Measurements from ENCODE around the gene RND3. TPM values are rescaled to one million over a fixed set of nuclear protein-coding genes. Genes with fewer than 3 reads are reported as not detected.

RND3 gene
- total RNA-seq, 4 donors from 2014 or later, result 7.6 to 16.4 (median 11.4) TPM

DNA sequence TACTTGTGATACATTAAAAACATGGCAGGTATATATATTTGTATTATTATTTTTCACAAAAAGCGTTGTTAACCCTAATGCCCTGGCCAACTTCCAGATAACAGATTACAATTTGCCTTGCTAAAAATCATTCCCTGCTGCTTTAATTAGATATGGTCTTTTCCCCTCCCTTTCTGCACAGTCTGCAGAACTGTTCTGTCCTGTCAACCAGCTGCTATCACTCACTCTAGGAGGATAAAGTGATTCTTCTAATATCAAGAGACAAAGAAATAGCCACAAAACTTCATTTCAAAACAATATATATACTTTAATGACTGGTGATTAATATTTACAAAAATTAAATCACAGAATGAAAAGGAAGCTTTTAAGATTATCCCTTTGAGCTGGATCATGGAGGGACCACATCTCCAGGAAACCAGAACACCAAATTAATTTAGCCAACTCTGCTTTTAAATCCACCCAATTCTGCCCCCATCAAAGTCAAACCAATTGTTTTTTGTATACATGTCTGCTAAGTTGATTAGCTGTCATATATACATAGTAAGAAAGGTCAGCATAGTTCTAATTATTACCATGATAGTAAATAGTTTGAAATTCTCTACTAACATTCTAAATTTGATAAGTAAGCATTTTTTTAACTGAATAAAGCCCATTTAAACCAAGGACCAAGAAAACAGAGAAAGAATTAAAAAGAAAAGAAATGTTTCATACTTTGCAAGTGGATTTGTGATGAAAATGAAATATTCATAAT lies 55.7 kb downstream of the RND3 start:
- TF ChIP-seq POLR2A (IDR thresholded peaks at IDR 0.05), result no peak
- TF ChIP-seq, protein P1, sequence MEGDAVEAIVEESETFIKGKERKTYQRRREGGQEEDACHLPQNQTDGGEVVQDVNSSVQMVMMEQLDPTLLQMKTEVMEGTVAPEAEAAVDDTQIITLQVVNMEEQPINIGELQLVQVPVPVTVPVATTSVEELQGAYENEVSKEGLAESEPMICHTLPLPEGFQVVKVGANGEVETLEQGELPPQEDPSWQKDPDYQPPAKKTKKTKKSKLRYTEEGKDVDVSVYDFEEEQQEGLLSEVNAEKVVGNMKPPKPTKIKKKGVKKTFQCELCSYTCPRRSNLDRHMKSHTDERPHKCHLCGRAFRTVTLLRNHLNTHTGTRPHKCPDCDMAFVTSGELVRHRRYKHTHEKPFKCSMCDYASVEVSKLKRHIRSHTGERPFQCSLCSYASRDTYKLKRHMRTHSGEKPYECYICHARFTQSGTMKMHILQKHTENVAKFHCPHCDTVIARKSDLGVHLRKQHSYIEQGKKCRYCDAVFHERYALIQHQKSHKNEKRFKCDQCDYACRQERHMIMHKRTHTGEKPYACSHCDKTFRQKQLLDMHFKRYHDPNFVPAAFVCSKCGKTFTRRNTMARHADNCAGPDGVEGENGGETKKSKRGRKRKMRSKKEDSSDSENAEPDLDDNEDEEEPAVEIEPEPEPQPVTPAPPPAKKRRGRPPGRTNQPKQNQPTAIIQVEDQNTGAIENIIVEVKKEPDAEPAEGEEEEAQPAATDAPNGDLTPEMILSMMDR (IDR thresholded peaks at IDR 0.05), result no peak
- H3K36me3 ChIP-seq, result no peaks in the 10 kb centered on the region
- no peaks in the 10 kb centered on the region for H3K4me1 ChIP-seq
- DNase-seq, result no peak
- H3K4me3 ChIP-seq (replicated peaks in 1 of 3), result no peak overlapping the region
- H3K27me3 ChIP-seq, result no peaks in the 10 kb centered on the region
- no peaks in the 10 kb centered on the region for H3K9me3 ChIP-seq
- no peak overlapping the region for H3K27ac ChIP-seq
- 51 to 89% methylated on average over 1 of the region's 1 CpG for WGBS, 2 donors
- intact Hi-C loops (cut with DNase I), result no loop called here

DNA sequence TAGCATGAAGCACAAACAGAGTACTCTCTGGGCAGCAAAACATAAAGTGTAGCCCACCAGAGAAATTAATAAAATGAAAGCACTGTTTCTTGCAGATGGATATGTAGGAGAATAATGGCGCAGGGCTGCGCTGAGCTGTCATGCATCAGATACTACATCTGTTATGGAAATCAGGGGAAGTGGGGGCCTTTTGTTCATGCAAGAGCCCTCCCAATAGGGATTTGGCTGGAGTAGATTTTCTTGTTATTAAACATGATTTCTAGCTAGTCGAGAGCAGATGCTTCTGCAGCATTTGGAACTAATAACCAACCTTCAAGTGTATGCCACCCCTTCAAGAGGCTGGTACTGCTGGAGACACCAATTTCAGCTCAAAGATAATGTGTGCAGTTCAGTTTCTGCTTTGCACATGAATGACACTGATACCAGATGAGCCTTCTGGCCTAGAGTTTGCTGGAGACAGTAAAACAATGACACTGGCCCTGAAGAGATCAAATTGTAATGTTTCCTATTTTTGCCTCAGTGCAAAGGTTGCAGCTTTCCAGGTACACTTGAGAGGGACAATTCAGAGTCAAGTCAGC lies 58.0 kb downstream of the RND3 start:
- Histone ChIP-seq H3K36me3 (no peaks in the 10 kb centered on the region), H3K4me3 (replicated peaks in 1 of 3) (no peak overlapping the region), H3K4me1 (no peaks in the 10 kb centered on the region), H3K9me3 (no peaks in the 10 kb centered on the region), H3K27me3 (no peaks in the 10 kb centered on the region), H3K27ac (no peak overlapping the region)
- no peak for DNase-seq
- intact Hi-C loops (cut with DNase I), result no loop called here
- no peak for TF ChIP-seq POLR2A (IDR thresholded peaks at IDR 0.05)
- TF ChIP-seq, protein P1 (IDR thresholded peaks at IDR 0.05), result no peak
- WGBS, 2 donors, result 80 to 86% methylated on average over 3 of the region's 3 CpGs

DNA sequence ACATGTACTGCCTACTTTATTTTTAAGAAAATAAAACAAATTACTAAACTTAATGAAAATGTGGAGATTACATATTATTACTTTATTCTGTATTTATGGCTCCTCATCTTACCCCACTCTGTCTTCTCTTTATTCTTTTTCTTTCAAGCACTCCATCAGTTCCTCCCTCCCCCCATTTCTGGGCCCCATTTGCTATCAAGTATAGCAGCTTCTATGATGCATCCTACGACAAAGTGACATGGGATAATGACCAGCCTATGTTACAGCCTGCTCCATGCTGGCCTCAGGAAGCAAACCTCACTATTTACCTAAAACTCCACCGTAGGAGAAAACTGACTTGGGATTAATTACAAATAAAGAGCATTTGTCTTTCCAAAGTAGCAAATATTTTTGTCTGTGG lies 58.8 kb downstream of the RND3 start:
- no peak overlapping the region for H3K27ac ChIP-seq
- 82 to 83% methylated on average over 2 of the region's 2 CpGs for WGBS, 2 donors
- H3K36me3 ChIP-seq, result no peaks in the 10 kb centered on the region
- H3K4me3 ChIP-seq (replicated peaks in 1 of 3), result no peak overlapping the region
- TF ChIP-seq POLR2A (IDR thresholded peaks at IDR 0.05), result no peak
- TF ChIP-seq, protein P1 (IDR thresholded peaks at IDR 0.05), result no peak
- no peaks in the 10 kb centered on the region for H3K9me3 ChIP-seq
- intact Hi-C loops (cut with DNase I), result no loop called here
- no peak for DNase-seq
- H3K4me1 ChIP-seq, result no peaks in the 10 kb centered on the region
- no peaks in the 10 kb centered on the region for H3K27me3 ChIP-seq

DNA sequence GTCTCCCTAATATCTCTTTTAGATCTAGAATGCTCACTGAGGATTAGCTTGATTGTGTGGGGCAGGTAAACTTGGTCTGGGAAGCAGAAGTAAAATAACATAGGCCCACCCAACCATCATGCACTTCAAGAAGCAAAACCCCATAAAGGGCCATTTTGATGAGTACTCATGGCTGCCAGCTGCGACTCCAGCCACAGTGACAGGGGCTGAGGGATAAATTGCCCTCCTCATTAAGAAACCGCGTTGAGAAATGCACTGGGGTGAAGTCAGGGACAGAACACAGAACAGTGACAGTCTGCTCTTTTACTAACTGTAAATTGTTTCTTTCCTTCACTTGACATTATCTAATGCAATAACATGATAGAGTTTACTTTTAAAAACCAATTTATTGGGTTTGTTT lies 60.2 kb downstream of the RND3 start:
- Histone ChIP-seq H3K27me3 (no peaks in the 10 kb centered on the region), H3K9me3 (no peaks in the 10 kb centered on the region), H3K4me3 (replicated peaks in 1 of 3) (no peak overlapping the region), H3K36me3 (no peaks in the 10 kb centered on the region), H3K27ac (no peak overlapping the region), H3K4me1 (no peaks in the 10 kb centered on the region)
- whole genome bisulfite sequencing, 2 donors, result 45 to 46% methylated on average over 3 of the region's 3 CpGs
- intact Hi-C loops (cut with DNase I), result no loop called here
- TF ChIP-seq, protein P1 (IDR thresholded peaks at IDR 0.05), result no peak
- TF ChIP-seq POLR2A (IDR thresholded peaks at IDR 0.05), result no peak
- DNase-seq, result no peak

DNA sequence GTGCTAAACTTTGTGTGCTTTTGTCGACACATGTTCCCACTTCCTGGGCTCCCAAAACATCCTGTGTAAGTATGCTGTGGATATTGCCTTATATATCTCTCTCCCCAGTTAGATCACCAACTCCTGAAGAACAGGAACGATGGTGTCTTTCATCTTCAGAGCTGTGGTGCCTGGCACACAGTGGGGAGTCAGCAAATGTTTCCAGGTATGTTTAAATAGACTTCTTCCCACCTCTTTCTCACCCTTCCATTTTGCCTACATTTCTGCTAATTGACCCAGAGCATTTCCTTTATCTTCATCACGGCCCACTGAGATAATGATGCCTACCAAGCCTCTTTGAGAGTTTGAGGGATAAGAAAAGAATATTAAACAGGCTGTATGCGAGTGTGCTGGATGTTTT lies 60.7 kb downstream of the RND3 start:
- Histone ChIP-seq H3K27me3 (no peaks in the 10 kb centered on the region), H3K36me3 (no peaks in the 10 kb centered on the region), H3K27ac (no peak overlapping the region), H3K9me3 (no peaks in the 10 kb centered on the region), H3K4me1 (no peaks in the 10 kb centered on the region), H3K4me3 (replicated peaks in 1 of 3) (no peak overlapping the region)
- TF ChIP-seq POLR2A (IDR thresholded peaks at IDR 0.05), result no peak
- TF ChIP-seq, protein P1 (IDR thresholded peaks at IDR 0.05), result no peak
- WGBS, 2 donors, result 80 to 82% methylated on average over 4 of the region's 4 CpGs
- no peak for DNase-seq
- intact Hi-C loops (cut with DNase I), result no loop called here
